T1000 (cell line): ENCODE data around the gene PSMD8.
"Not testable (repeated sequence)": the region's sequence is repeated elsewhere in the genome, so short reads cannot be mapped to it uniquely, and the experiment has no call there.

Experiments used
- DNase-seq: peaks from one replicate; lab custom pipeline; 2025; ENCODE audit warnings: mixed read lengths; lab: John Stamatoyannopoulos, UW

PSMD8 gene

GRCh38 chr19:38387550-38388348, 13.4 kb downstream of the PSMD8 start, which contains the start of gene GGN:
Gene GGN, minus strand, starts transcription at chr19:38388034. Its CDS starts 773 bp downstream, at chr19:38387261.
- peak; percentile 95 for DNase-seq

GRCh38 chr19:38388349-38389100, 14.2 kb downstream of the PSMD8 start, which contains the start of gene SPRED3:
Gene SPRED3, plus strand, starts transcription at chr19:38388697. Its CDS starts 1,606 bp downstream, at chr19:38390303.
- DNase-seq, result no peak

GRCh38 chr19:38389101-38389925, 14.9 kb downstream of the PSMD8 start:
- DNase-seq, result peak; percentile 36

- DNase-seq, result no peak
Measured at GRCh38 chr19:38389957-38390924, 15.9 kb downstream of the PSMD8 start.

- no peak for DNase-seq
Measured at GRCh38 chr19:38391911-38392464, 17.6 kb downstream of the PSMD8 start.

- DNase-seq, result no peak
Measured at GRCh38 chr19:38392707-38393308, 18.4 kb downstream of the PSMD8 start.

GRCh38 chr19:38394488-38394887, 20.1 kb downstream of the PSMD8 start:
- DNase-seq, result no peak

- DNase-seq, result no peak
Measured at GRCh38 chr19:38395381-38396114, 21.2 kb downstream of the PSMD8 start.

GRCh38 chr19:38399081-38399480, 24.7 kb downstream of the PSMD8 start:
- no peak for DNase-seq

- no peak for DNase-seq
Measured at GRCh38 chr19:38399537-38399936, 25.2 kb downstream of the PSMD8 start.

- DNase-seq, result no peak
Measured at GRCh38 chr19:38400361-38400760, 26.0 kb downstream of the PSMD8 start.

- no peak for DNase-seq
Measured at GRCh38 chr19:38401148-38401547, 26.8 kb downstream of the PSMD8 start.

- DNase-seq, result no peak
Measured at GRCh38 chr19:38402623-38402966, 28.2 kb downstream of the PSMD8 start.

- peak; percentile 98 for DNase-seq
Measured at GRCh38 chr19:38402967-38403674, 28.8 kb downstream of the PSMD8 start, which contains the start of gene FAM98C. Gene FAM98C, plus strand, starts transcription at chr19:38403093. Its CDS starts 61 bp downstream, at chr19:38403154.

- DNase-seq, result no peak
Measured at GRCh38 chr19:38404858-38405257, 30.5 kb downstream of the PSMD8 start.

- DNase-seq, result no peak
Measured at GRCh38 chr19:38405276-38405675, 30.9 kb downstream of the PSMD8 start.

GRCh38 chr19:38409631-38410133, 35.3 kb downstream of the PSMD8 start:
- DNase-seq, result no peak

GRCh38 chr19:38410407-38410806, 36.0 kb downstream of the PSMD8 start:
- not testable (repeated sequence) for DNase-seq
